Articular chondrocyte of knee joint (primary cell): ENCODE measurements around the gene HNRNPUL2. TPM values are rescaled to one million over a fixed set of nuclear protein-coding genes. Genes with fewer than 3 reads are reported as not detected.

Source experiments
- small RNA-seq: library from RNA; depleted of rRNA; stranded (forward); fragments of <200 nt; gene quantifications from one replicate; pipeline ENCODE3, GENCODE V24; 2012
- total RNA-seq: library from RNA; depleted of rRNA; stranded (reverse); fragments of >200 nt; gene quantifications from 2 replicates; pipeline ENCODE4 v1.2.3, GENCODE V29; 2012

The HNRNPUL2 gene
- total RNA-seq, result 14.2 and 15.3 TPM in 2 replicates

DNA sequence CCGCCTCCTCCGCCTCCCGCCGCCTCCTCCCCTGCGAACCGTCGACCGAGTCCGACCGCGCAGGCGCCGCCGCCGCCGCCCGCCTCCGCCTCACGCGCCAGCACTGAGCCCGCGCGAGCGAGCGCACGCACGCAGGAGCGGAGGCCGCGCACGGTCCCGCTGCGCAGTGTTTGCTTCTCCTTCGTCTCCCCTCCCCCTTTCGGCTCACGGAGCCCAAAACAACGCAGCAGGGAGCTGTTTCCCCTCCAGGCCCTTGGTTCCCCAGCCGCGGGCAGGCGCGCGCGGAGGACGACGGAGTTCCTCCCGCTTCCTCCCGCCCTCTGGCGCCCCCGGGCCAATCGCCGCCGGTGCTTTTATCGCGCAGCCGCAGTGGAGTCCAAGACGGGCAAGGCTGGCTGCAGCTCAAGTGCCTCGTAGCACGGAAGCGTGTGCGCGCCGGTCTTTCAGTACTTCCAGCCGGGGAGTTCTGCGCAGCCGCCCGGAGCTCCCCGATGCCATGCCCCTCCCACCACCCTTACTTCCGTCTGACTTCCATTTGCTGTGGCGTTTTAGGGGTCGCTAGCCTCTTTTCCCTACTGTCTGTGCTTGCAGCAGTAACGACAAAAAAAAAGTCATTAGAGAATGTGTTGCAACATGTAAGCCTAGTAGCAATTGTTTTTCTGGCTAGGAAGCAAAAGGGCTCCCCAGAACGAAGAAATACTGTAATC is at the start of gene HNRNPUL2:
HNRNPUL2 (minus strand) TSS at position 293 of the 707 bp plus-strand sequence. CDS start 301 bp downstream, outside the sequence.

DNA sequence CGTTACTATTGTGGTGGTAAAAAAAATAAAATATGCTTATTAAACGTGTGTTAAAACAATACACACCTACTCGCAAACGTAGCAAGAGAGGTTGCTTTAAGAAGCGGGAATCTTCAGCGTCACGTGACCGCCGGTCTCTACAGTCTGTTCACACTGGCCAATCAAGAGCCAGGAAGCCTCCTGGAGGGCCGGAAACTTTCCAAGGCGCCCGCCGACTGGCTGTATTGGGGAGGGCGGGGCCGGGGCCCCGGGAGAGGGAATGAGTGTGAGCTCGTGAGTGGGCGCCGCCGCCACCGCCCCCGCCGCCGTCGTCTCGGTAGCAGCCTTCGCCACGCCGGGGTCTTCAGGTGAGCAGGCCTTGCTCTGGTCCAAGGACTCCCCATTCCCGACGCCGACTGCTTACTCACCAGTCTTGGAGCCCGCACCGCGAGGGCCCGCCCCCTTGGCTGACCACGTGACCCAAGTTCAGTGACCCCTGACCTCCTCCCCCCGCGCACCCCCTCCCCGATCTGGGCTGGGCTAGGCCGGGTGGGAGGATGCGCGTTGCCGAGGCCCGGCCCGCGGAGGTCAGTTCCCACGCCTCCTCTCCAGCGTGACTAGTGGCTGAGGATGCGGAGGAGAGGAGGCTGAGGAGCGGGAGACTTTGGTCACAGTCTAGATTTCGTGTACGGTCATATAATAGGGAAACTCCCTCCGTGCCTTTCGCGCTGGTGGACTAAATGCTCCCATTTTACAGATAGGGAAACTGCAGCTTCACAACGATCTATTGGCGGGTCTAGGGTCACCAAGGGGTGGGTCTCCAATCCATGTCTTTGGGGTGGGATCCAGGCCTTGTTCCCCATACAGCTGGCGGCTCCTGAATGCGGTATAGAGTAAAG is 44.1 kb upstream of the HNRNPUL2 start, which contains the start of gene TAF6L:
TAF6L (plus strand) TSS at position 253 of the 878 bp plus-strand sequence. CDS start 4,388 bp downstream, outside the sequence.

DNA sequence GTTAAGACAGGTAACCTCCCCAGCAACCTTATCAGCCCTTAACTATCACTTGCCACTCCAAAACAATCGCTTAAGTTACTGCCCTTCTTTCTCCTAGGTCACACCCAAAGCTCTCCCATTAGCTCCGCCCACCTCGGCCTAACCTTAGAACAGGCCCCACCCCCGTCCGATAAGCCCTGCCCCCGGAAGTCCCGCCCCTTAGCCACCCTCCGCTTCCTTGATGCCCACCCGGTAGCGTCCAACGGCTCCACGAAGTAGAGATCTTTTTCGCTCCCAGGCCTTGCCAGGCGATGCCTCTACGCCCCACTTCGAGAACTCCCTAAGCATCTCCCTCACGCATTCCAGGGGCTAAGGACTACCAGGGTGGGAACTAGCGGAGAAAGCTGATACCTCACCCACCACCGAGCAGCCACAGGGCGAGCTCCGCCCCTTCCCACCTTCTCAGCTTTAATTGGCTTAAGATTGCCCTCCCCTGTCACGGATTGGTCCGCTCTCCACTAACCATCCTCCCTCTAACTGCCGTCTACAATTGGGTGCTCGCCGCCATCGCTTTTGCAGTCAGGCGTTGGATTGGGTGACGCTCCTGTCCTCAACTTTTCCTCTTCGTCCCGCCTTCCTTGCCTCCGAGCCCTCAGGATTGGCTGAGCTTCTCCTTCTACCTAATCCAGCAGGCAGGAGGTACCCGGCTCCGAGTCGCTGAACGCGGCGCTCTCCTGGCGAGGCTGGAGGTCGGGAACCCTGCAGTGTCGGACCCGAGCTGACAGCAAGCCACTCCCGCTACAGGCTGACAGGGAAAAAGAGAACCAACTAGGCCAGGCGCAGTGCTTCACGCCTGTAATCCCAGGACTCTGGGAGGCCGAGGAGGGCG is 26.7 kb upstream of the HNRNPUL2 start, which contains the start of gene ZBTB3:
ZBTB3 (minus strand) TSS at position 425 of the 868 bp plus-strand sequence. CDS start 496 bp downstream, outside the sequence.

DNA sequence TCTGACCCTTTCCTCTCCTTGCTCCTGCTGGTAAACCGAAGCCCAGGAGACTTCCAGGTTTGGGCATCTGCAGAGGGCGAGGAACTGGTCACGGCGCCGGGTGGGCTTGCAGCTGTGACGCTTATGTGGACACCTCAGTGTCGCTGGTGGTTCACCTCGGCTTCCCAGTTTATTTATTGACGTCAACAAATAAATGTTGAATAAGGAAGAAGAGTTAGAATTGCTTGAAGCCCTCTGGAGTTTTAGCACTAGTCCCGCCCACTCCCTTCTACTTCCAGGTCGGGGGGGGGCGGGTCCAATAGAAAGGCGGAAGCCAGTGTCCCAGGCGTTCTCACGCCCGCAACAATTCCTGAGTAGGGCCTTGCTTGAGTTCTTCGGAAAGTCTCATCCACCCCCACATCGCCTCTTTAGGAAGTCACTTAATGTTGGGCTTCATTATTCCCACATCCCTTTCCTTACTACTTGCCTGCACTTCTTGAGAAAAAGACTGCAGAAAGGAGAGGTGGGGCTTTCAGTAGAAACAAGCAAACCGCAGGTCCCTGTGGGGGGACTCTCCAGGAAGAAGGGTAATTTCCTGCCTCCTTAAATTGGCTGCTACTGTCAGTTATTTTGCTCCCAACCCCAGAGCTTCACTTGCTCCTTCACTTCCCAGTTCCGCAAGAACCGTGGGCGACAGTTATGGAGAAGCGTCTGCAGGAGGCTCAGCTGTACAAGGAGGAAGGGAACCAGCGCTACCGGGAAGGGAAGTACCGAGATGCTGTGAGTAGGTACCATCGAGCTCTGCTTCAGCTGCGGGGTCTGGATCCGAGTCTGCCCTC is 1.1 kb upstream of the HNRNPUL2 start, which contains the start of gene TTC9C:
TTC9C (plus strand) TSS at position 316 of the 818 bp plus-strand sequence; CDS start at position 679, 363 bp downstream.

DNA sequence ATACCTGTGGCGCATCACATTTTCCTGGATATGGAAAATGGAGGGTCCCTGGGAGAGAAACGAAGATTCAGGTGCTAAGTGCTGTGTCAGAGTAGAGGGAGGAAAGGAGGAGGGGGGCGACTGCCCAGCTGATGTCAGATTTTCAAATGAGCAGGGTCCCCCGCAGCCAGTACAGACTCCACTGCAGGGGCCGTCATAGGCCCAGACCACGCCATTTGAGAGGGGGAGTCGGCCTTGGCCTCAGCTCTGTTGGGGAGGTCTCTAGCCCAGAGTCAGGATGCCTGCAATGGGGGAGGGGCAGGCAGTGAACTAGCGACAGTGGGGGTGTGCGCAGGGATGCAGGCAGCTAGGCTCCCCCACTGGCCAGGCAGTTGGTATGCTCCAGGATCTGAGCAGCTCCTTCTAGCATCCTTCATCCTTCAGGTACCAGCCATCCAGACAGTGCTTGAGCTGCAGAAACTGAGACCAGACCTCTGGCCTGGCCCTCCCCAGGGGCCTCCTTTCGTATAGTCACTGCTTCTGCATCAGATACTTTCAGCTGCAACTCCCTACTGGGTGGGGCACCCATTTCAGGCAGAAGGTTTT is 19.9 kb downstream of the HNRNPUL2 start, which contains the start of the genes BSCL2 and GNG3:
BSCL2 (minus strand) TSS at position 148 of the 585 bp plus-strand sequence. CDS start 229 bp downstream, outside the sequence.
GNG3 (plus strand) TSS at position 400 of the 585 bp plus-strand sequence. CDS start 620 bp downstream, outside the sequence.

DNA sequence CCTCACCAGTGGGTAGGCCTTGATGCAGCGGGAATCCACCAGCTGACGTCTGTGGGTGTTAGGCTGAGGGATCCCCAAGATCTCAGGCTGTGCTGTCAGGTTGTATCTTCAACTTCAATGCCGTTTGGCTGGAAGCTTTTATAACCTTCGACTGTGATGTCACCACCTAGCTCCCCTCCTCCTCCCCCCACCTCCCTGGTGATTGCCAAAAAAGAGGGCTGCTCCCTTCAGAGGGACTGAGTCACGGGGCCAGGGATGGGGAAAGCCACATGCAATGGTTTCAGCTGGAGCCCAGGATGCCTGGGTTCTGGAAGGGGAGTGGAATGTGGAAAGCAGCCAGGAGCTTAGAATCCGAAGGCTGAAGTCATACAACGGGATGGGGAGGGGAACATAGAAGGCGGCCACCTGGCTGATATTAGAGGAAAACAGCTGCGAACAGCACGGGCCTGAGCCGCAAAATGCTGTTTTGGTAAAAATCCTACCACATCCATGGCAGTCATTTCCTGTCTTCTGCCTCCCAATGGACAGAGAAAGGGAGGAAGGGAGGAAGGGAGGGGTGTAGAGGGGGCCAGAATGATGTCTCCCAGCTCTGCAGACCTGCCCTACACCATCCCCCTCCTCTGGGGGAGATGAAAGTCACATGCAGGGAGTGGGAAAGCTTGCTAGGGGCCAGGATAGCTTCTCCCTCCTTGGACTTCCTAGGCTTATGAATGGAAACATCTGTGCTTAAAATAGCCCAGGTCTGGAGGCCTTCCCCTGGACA is 37.7 kb downstream of the HNRNPUL2 start, which contains the start of gene LRRN4CL:
LRRN4CL (minus strand) TSS at position 110 of the 763 bp plus-strand sequence. CDS start 1,022 bp downstream, outside the sequence.

DNA sequence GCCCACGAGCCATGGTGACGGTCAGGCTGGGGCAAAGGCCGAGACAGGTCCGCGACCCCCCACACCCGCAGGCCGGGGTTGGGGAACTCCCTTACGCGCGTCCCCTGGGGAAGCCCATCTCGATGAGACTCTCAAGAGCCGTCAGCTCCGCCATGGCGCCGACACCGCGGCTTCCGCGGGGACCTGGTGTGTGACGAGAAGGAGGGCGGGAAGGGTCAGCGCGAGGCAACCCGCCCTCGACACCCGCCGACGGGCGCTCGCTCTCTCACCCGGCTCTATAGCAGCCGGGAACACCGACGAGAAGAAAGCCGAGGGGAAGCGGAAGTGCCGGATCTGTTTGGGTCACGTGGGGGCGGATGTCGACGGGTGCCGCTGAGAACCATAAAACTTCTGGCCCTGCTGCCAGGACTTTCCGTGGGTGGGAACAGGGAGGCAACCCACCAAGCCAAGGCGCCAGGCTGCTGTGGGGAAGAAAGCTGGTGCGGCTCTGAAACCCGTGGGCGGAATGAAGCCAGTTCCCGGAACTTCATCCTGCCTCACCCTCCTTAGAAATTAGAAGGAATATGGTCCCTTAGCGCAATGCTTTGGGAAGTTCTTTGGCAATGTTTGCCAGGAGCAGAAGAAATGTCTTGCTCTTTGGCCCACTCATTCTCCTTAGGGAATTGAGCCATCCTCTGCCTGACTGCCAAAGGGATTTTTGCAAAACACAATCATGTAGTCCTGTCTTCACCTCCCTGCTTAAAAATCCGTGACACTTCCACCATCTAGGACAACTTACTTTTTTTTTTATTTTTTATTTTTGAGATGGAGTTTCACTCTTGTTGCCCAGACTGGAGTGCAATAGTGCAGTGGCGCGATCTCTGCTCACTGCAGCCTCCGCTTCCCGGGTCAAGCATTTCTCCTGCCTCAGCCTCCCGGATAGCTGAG is 48.2 kb downstream of the HNRNPUL2 start, which contains the start of gene UBXN1:
UBXN1 (minus strand) TSS at position 304 of the 927 bp plus-strand sequence; CDS start at position 154, 150 bp downstream.

DNA sequence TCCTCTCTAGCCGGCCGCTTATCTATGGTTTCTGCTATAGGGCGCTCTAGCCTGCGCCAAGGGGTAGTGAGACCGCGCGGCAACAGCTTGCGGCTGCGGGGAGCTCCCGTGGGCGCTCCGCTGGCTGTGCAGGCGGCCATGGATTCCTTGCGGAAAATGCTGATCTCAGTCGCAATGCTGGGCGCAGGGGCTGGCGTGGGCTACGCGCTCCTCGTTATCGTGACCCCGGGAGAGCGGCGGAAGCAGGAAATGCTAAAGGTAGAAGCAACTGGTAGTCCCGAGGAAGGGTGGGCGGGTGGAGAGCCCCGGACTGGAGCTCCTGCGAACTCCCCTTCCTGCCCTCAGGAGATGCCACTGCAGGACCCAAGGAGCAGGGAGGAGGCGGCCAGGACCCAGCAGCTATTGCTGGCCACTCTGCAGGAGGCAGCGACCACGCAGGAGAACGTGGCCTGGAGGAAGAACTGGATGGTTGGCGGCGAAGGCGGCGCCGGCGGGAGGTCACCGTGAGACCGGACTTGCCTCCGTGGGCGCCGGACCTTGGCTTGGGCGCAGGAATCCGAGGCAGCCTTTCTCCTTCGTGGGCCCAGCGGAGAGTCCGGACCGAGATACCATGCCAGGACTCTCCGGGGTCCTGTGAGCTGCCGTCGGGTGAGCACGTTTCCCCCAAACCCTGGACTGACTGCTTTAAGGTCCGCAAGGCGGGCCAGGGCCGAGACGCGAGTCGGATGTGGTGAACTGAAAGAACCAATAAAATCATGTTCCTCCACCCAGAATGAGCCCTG is 55.5 kb downstream of the HNRNPUL2 start, which contains the start of the genes LBHD1 and UQCC3:
LBHD1 (minus strand) TSS at position 660 of the 782 bp plus-strand sequence. CDS start 2,236 bp downstream, outside the sequence.
UQCC3 (plus strand) TSS at position 66 of the 782 bp plus-strand sequence; CDS start at position 139, 73 bp downstream.

DNA sequence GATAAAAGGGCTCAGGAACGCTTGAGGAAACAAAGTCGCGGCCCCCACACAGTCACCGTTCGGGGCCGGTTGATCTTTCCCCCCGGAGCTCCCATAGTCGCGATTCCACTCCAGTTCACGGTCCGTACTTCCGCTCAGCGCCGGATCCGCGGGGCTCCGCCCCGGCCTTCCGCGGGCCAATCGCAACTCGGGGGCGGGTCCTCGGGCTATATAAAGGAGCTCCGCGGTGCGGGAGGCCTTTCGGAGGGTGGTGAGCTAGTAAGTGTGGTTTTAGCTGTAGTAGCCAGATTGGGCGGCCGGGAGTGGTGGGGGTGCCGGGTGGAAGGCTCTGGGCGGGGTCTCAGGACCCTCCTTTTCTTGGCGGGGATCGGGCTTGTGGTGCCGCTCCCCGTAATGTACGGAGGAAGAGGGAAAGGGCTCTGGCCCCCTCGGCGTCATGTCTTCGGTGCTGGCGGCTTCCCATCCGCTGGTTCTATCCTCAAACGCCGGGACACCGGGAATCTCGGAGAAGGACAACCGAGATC is 62.1 kb downstream of the HNRNPUL2 start, which contains the start of the genes C11orf98 and CSKMT:
C11orf98 (minus strand) TSS at position 136 of the 524 bp plus-strand sequence; CDS start at position 95, 41 bp downstream.
CSKMT (plus strand) TSS at position 238 of the 524 bp plus-strand sequence. CDS start 568 bp downstream, outside the sequence.

Small RNA genes lying within 50 kb of the gene (small RNA-seq; reads per million reads assigned to genes)
- gene SNORA57, result not detected

Other genes with a start within 250 kb of the HNRNPUL2 start
- 983 and 1,139 TPM in 2 replicates for gene AHNAK, start 180.7 kb downstream of the HNRNPUL2 start, total RNA-seq
- gene EEF1G, start 153.6 kb downstream of the HNRNPUL2 start, total RNA-seq, result 1,360 and 1,368 TPM in 2 replicates
- 6.8 TPM in 2 replicates for gene TUT1, start 135.9 kb downstream of the HNRNPUL2 start, total RNA-seq
- gene MTA2, start 125.6 kb downstream of the HNRNPUL2 start, total RNA-seq, result 95.1 and 110 TPM in 2 replicates
- 30.4 and 34.6 TPM in 2 replicates for gene EML3, start 114.7 kb downstream of the HNRNPUL2 start, total RNA-seq
- gene ROM1, start 114.2 kb downstream of the HNRNPUL2 start, total RNA-seq, result 9.3 and 10.6 TPM in 2 replicates
- gene B3GAT3, start 105.5 kb downstream of the HNRNPUL2 start, total RNA-seq, result 12.3 and 14.1 TPM in 2 replicates
- 251 and 282 TPM in 2 replicates for gene GANAB, start 80.8 kb downstream of the HNRNPUL2 start, total RNA-seq
- 19.9 and 20.5 TPM in 2 replicates for gene INTS5, start 74.2 kb downstream of the HNRNPUL2 start, total RNA-seq
- gene C11orf98, start 62.2 kb downstream of the HNRNPUL2 start, total RNA-seq, result 26.1 TPM in 2 replicates
- gene CSKMT, start 62.1 kb downstream of the HNRNPUL2 start, total RNA-seq, result 5.7 and 8.2 TPM in 2 replicates
- 4.2 and 4.8 TPM in 2 replicates for gene UQCC3, start 55.8 kb downstream of the HNRNPUL2 start, total RNA-seq
- 4.0 and 6.1 TPM in 2 replicates for gene LBHD1, start 55.2 kb downstream of the HNRNPUL2 start, total RNA-seq
- 102 and 103 TPM in 2 replicates for gene UBXN1, start 48.4 kb downstream of the HNRNPUL2 start, total RNA-seq
- gene LRRN4CL, start 37.9 kb downstream of the HNRNPUL2 start, total RNA-seq, result 20.1 and 20.6 TPM in 2 replicates
- gene BSCL2, start 20.0 kb downstream of the HNRNPUL2 start, total RNA-seq, result 52.7 and 54.8 TPM in 2 replicates
- not detected in 2 replicates for gene GNG3, start 19.8 kb downstream of the HNRNPUL2 start, total RNA-seq
- gene TTC9C, start 1.0 kb upstream of the HNRNPUL2 start, total RNA-seq, result 34.2 and 37.4 TPM in 2 replicates
- gene ZBTB3, start 26.7 kb upstream of the HNRNPUL2 start, total RNA-seq, result 12.7 and 13.5 TPM in 2 replicates
- gene POLR2G, start 34.1 kb upstream of the HNRNPUL2 start, total RNA-seq, result 62.4 and 64.4 TPM in 2 replicates
- 10.8 and 13.7 TPM in 2 replicates for gene TAF6L, start 43.9 kb upstream of the HNRNPUL2 start, total RNA-seq
- 33.9 and 41.3 TPM in 2 replicates for gene TMEM179B, start 59.9 kb upstream of the HNRNPUL2 start, total RNA-seq
- 9.4 and 10.1 TPM in 2 replicates for gene TMEM223, start 64.5 kb upstream of the HNRNPUL2 start, total RNA-seq
- gene NXF1, start 78.0 kb upstream of the HNRNPUL2 start, total RNA-seq, result 35.2 and 35.7 TPM in 2 replicates
- 35.0 and 37.1 TPM in 2 replicates for gene STX5, start 104.6 kb upstream of the HNRNPUL2 start, total RNA-seq
- gene TEX54, start 105.4 kb upstream of the HNRNPUL2 start, total RNA-seq, result not detected in 2 replicates
- gene WDR74, start 112.1 kb upstream of the HNRNPUL2 start, total RNA-seq, result 23.8 and 26.1 TPM in 2 replicates
- gene SLC3A2, start 153.4 kb upstream of the HNRNPUL2 start, total RNA-seq, result 198 and 208 TPM in 2 replicates
- gene CHRM1, start 193.9 kb upstream of the HNRNPUL2 start, total RNA-seq, result not detected in 2 replicates